OCI-LY3 (cell line): ENCODE data around the gene PBX4.

ENCODE experiments used
- H2AFZ ChIP-seq: fragments of 200-600, 300-600 bp; shearing (Covaris generic); 2 replicates; pipeline ENCODE4 v1.6.0; 2014; ENCODE audit warnings: antibody characterized with exemption, low read depth, low read length
- H3K27ac ChIP-seq: fragments of 200-600, 300-600 bp; sonication (generic); 2 replicates; pipeline ENCODE4 v1.5.1; 2014; ENCODE audit warnings: mild to moderate bottlenecking, low read length, moderate library complexity, mixed read lengths
- H3K27me3 ChIP-seq: fragments of 200-600, 300-600 bp; sonication (generic); 2 replicates; pipeline ENCODE4 v1.6.1; 2014; ENCODE audit warnings: low read depth, low read length, mixed read lengths
- H3K36me3 ChIP-seq: fragments of 200-600, 300-600 bp; sonication (generic); replicated peaks from 2 replicates; pipeline ENCODE3; 2014; ENCODE audit warnings: low read depth, low read length, mixed read lengths
- H3K4me1 ChIP-seq: fragments of 300-600, 200-600 bp; sonication (generic); 2 replicates; pipeline ENCODE4 v1.6.1; 2014; ENCODE audit warnings: low read length, mixed read lengths
- H3K4me2 ChIP-seq: fragments of 200-600, 300-600 bp; sonication (generic); 2 replicates; pipeline ENCODE4 v1.6.1; 2014; ENCODE audit warnings: low read length, mixed read lengths
- H3K4me3 ChIP-seq: fragments of 300-600, 200-600 bp; sonication (generic); 2 replicates; pipeline ENCODE4 v1.5.1; 2014; ENCODE audit warnings: antibody characterized with exemption, mild to moderate bottlenecking, low read length, moderate library complexity
- H3K79me2 ChIP-seq: fragments of 300-600, 200-600 bp; shearing (Covaris generic); 2 replicates; pipeline ENCODE4 v1.6.1; 2014; ENCODE audit warnings: mild to moderate bottlenecking, low read length, mixed read lengths
- H3K9ac ChIP-seq: fragments of 300-600, 200-600 bp; shearing (Covaris generic); 2 replicates; pipeline ENCODE4 v1.6.0; 2014; ENCODE audit warnings: mild to moderate bottlenecking, low read length, moderate library complexity
- H3K9me3 ChIP-seq: fragments of 200-600, 300-600 bp; shearing (Covaris generic); 2 replicates; pipeline ENCODE4 v1.6.1; 2014; ENCODE audit warnings: low read length, mixed read lengths; ENCODE audit not compliant: insufficient read depth
- H4K20me1 ChIP-seq: fragments of 200-600, 300-600 bp; sonication (generic); 2 replicates; pipeline ENCODE4 v1.6.1; 2016; ENCODE audit warnings: low read length, mixed read lengths; ENCODE audit not compliant: insufficient read depth
- EZH2phosphoT487 ChIP-seq: fragments of 200-600 bp; shearing (Covaris generic); IDR thresholded peaks from 2 replicates; pipeline ENCODE4 v1.6.1; 2018; ENCODE audit warnings: antibody characterized with exemption, mixed run types, low read depth
- TF ChIP-seq, protein P1 (sequence below): fragments of 200-600, 300-600 bp; sonication (generic); IDR thresholded peaks from 2 replicates; pipeline ENCODE4 v1.5.1; 2014; ENCODE audit warnings: antibody characterized with exemption, low read length, low read depth

PBX4 gene

DNA sequence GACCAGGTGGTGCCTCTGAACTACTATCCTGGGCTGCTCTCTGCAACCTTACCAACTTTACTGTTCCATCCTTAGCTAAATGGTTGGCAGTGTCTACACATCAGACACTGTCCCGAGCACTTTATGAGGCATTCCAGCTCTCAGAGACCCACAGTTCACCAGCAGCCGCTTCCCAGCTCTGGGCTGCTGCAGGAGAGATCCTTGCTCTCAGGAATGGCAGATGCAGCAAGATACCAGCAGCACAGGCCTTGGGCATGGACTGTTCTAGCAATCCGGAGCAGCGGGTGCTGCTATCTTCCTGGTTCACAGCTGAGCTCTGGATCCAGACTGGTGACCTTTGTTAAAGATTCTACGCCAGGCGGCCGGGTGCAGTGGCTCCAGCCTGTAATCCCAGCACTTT is 12.9 kb upstream of the PBX4 start:
- H3K4me1 ChIP-seq = 0 out of 2 replicates have a peak, but pooled peaks cover 5% of the 10 kb centered on the region
- no peak overlapping the region for H3K4me3 ChIP-seq
- H3K36me3 ChIP-seq = peaks cover 57% of the 10 kb centered on the region
- no peak overlapping the region for H3K27ac ChIP-seq
- H3K79me2 ChIP-seq = no peaks in the 10 kb centered on the region
- H3K4me2 ChIP-seq = no peak overlapping the region
- H2AFZ ChIP-seq = no peak overlapping the region
- no peaks in the 10 kb centered on the region for H3K27me3 ChIP-seq
- H4K20me1 ChIP-seq = 0 out of 2 replicates have a peak, but pooled peaks cover 6% of the 10 kb centered on the region
- H3K9me3 ChIP-seq = no peaks in the 10 kb centered on the region
- H3K9ac ChIP-seq = no peak overlapping the region
- TF ChIP-seq, protein P1, sequence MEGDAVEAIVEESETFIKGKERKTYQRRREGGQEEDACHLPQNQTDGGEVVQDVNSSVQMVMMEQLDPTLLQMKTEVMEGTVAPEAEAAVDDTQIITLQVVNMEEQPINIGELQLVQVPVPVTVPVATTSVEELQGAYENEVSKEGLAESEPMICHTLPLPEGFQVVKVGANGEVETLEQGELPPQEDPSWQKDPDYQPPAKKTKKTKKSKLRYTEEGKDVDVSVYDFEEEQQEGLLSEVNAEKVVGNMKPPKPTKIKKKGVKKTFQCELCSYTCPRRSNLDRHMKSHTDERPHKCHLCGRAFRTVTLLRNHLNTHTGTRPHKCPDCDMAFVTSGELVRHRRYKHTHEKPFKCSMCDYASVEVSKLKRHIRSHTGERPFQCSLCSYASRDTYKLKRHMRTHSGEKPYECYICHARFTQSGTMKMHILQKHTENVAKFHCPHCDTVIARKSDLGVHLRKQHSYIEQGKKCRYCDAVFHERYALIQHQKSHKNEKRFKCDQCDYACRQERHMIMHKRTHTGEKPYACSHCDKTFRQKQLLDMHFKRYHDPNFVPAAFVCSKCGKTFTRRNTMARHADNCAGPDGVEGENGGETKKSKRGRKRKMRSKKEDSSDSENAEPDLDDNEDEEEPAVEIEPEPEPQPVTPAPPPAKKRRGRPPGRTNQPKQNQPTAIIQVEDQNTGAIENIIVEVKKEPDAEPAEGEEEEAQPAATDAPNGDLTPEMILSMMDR = no peak
- TF ChIP-seq EZH2phosphoT487 = no peak

- Histone ChIP-seq H3K36me3 (peaks cover 54% of the 10 kb centered on the region), H4K20me1 (0 out of 2 replicates have a peak, but pooled peaks cover 6% of the 10 kb centered on the region), H3K4me2 (no peak overlapping the region), H3K4me1 (0 out of 2 replicates have a peak, but pooled peaks cover 5% of the 10 kb centered on the region), H3K9ac (no peak overlapping the region), H3K4me3 (no peak overlapping the region), H3K79me2 (no peaks in the 10 kb centered on the region), H3K9me3 (no peaks in the 10 kb centered on the region), H3K27ac (no peak overlapping the region), H2AFZ (no peak overlapping the region), H3K27me3 (no peaks in the 10 kb centered on the region)
- TF ChIP-seq, protein P1 = no peak
- TF ChIP-seq EZH2phosphoT487 = no peak
These were observed 11.9 kb upstream of the PBX4 start for GRCh38 chr19:19630426-19630825.

- no peaks in the 10 kb centered on the region for H3K9me3 ChIP-seq
- H3K27ac ChIP-seq = no peak overlapping the region
- no peak overlapping the region for H3K9ac ChIP-seq
- H3K79me2 ChIP-seq = no peaks in the 10 kb centered on the region
- peaks cover 50% of the 10 kb centered on the region for H3K36me3 ChIP-seq
- no peak overlapping the region for H3K4me3 ChIP-seq
- TF ChIP-seq, protein P1 = no peak
- no peak for TF ChIP-seq EZH2phosphoT487
- 0 out of 2 replicates have a peak, but pooled peaks cover 6% of the 10 kb centered on the region for H4K20me1 ChIP-seq
- no peak overlapping the region for H2AFZ ChIP-seq
- no peak overlapping the region for H3K4me2 ChIP-seq
- H3K4me1 ChIP-seq = 0 out of 2 replicates have a peak, but pooled peaks cover 5% of the 10 kb centered on the region
- no peaks in the 10 kb centered on the region for H3K27me3 ChIP-seq
These were observed 11.6 kb upstream of the PBX4 start for GRCh38 chr19:19630062-19630414.

DNA sequence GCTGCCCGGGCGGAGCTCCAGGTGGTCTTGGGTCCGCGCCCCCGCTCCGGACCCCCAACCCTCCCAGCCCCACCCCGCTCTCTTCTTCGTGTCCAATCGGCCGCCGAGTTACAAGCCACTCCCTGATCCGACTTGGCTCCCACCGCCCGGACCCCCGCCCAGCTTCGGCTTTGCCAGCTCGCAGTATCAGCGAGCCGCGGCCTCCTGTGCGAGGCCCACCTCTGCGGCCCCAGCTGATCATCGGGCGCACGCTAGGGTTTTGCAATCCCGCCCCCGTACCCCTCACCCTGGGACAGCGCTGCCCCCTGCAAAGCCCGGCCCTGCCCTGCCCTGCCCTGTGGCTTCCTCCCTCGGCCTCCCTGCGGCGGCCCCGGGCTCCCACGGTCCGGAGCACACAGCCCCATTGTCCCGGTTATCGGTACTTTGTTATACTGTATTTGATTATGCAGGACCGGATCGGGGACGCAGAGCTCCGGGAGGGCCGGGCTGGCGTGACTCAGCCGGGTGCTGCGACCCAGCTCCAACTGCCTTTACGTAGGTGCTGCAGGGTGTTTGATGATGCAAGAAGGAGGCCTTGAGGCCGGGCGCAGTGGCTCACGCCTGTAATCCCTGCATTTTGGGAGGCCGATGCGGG is 10.1 kb upstream of the PBX4 start:
- Histone ChIP-seq H3K9ac (peak overlapping the region; percentile 14; the same call in 1 of the 2 replicates), H3K36me3 (peaks cover 40% of the 10 kb centered on the region), H3K9me3 (no peaks in the 10 kb centered on the region), H4K20me1 (no peaks in the 10 kb centered on the region), H3K27me3 (no peaks in the 10 kb centered on the region), H2AFZ (no peak overlapping the region), H3K4me2 (peak overlapping the region; percentile 55), H3K79me2 (no peaks in the 10 kb centered on the region), H3K27ac (no peak overlapping the region), H3K4me1 (0 out of 2 replicates have a peak, but pooled peaks cover 5% of the 10 kb centered on the region), H3K4me3 (peak overlapping the region; percentile 77)
- no peak for TF ChIP-seq EZH2phosphoT487
